HG03064 (cell line): ENCODE data around the gene DPM2.
A peak's percentile ranks its signal among the peaks of the same experiment; 100 is the strongest.

Experiments used
- ATAC-seq: cut with Tn5 transposase; IDR thresholded peaks from one replicate; pipeline ENCODE4 v1.9.1; 2021; ENCODE audit warnings: low read depth; ENCODE audit not compliant: unreplicated experiment

DPM2 gene

DNA sequence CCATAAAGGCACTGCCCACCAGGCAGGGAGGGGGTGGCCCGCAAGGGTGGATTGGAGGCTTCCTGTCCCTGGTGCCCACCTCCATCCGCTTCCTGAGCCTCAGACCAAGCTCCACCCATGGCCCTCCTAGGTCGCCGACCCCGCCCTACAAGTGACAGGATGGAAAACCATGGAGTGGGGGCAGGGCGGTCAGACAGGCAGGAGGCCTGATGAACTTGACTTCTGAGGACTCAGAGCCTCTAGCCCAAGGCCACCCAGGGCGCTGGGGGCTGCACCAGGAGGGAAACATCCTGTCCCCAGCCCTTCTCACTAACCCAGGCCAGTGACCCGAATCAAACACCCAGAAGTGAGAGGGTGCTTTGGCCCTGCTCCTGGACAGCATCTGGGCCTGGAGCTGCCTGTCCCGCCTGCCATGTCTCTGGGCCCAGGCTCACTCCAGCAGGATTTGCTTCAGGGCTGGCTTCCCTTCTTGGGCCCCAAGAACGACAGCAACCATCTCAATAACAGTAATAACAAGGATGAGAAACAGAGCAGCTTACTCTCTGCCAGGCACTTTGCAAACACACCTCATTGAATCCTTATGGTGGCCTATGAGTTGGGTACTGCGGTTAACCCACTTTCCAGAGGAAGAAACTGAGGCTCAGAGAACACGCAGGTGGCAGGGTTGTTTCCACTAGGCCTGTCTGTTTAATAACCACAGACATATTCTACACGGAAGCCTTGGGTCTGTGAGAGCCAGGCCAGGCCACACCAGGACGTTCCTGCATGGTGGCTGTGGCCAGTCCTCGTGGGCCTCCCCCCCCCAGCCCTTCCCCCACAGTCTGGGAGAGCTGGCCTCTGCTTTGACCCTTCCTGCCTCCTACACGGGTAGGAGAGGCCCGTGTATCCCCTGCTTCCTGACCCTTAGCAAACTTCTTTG is 33.8 kb downstream of the DPM2 start:
- no peak for ATAC-seq

DNA sequence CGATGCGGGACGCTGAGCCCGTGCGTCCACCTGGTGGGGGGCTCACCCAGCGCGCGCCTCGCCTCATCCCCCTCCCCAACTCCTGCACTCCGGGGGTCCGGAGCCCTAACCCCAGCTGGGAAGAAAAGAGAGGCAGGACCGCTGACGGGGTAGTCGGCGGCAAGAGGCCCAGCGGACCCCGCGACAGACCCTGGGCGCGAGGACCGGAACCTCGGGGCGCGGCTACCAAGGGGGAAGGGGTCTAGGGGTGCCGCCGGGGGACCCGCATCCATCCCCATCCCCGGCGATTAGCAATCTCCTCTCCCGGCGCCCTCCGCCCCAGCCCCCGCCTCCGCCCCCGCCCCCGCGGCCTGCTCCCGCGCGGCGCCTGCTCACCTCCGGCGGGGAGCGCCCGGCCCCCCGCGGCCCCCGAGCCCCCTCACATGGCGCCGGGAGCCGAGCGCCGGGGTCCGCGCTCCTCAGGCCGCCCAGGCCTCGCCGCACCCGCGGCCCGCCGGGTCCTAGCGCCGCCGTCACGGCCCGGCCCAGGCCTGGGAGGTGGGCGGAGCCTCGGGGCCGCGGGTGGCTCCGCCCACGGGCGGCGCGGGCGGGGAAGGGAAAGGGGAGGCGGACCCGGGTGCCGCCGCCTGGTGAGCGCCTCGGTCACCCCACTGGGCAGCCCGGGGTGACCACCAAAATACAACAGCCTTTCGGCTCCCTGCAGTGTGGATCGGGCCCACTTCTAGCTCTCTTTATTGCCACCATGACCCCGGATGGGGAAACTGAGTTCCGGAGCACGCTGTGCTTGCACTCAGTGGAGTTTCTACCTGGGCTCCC is 38.3 kb downstream of the DPM2 start, which contains the start of gene ST6GALNAC6:
Gene ST6GALNAC6, minus strand, starts transcription at position 476 of the 816 bp plus-strand sequence. CDS start 1,622 bp downstream, outside the sequence.
- peak; percentile 39 for ATAC-seq

GRCh38 chr9:127898433-127899127 is 39.1 kb downstream of the DPM2 start:
- no peak for ATAC-seq

DNA sequence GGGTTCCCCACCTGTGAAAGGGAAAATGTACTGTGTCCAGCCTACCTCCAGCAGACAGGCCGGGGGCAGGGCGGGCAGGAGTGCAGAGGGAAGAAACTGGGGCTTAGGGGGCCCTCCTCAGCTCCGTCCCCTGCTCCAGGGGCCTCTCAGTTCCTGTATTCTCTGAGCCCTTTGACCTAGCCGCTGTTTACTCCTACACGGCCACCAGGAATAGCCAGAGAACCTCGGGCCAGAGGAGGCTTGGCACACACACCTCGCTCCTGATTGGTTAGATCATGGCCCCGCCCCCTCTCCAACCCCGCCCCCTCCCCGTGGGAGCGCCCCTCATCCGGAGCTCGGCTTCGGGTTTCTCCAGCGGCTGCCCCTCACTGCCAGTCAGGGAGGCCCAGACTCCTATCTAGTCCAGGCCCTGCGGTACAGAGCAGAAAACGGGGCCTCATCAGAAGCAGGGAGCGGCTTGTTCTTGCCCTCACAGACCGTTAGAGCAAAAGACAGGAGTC is 40.4 kb downstream of the DPM2 start:
- no peak for ATAC-seq

DNA sequence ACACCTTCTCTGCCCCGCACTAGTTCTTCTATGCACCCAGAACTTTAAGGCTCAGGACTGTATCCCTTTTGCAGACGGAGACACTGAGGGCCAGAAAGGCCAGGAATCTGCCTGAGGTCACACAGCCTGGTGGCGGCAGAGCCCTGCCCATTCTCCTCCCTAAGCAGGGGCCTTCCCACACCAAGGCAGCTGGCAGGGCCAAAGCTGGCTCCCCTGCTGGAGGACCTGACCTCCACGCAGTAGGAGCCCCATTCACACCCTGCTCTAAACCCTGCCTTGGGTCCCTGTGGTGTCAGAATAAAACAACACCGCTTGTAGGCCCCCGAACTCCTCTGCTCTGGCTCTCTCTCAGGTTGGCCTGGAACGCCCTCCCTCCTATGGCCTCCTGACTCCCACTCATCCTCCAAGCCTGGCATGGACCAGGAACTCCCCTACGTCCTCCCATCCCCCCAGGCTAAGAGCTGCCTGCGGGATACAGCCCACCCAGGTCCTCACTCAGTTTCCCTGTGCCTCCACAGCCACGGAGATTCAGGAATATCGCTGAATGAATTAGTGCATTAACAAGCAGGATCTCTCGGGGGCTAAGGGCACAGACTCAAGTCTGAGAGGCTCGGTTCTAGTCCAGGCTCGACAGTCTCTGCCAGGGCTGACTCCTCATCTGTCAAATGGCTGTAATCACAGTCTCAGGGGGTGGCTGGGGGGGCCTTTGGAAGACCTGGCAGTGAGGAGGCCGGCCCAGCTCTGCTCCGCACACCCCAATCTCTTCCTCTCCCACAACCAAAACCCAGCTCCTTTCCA is 41.1 kb downstream of the DPM2 start:
- no peak for ATAC-seq

GRCh38 chr9:127895811-127896210 is 41.8 kb downstream of the DPM2 start:
- ATAC-seq = no peak

- ATAC-seq = no peak
These were observed 44.3 kb downstream of the DPM2 start for GRCh38 chr9:127893392-127893791.

GRCh38 chr9:127892831-127893230 is 44.8 kb downstream of the DPM2 start:
- no peak for ATAC-seq

DNA sequence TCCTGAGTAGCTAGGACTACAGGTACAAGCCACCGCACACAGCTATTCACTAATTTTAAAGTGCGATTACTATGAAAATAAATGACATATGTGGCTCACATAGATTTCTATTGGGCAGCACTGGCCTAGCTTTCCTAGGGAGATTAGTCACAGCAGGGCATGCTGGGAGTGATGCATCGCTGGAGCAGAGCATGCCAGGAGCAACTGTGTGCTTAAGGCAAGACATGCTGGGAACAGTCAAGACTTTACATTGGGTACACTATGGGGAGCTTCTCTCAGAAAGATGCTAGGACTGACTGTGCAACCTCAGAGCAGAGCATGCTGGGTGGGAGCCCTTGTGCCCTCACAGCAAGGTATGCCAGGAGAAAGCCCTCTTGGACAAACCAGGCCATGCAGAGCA is 47.6 kb downstream of the DPM2 start:
- no peak for ATAC-seq

DNA sequence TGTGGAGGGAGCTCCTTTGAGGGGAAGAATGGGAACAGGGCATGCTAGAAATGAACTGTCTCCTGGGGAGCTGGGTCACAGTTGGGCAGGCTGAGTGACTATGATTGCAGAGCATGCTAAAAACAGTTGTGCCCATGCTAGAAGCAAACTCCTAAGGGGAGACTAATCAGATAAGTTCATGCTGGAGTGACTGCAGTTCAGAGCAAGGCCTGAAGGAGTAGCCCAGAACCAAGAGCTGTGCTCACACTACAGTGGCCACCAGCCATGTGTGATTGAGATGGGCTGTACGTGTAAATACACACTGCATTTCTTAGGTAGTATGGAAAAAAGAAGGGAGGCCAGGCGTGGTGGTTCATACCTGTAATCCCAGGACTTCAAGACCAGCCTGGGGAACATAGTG is 49.9 kb downstream of the DPM2 start:
- no peak for ATAC-seq

- ATAC-seq = no peak
These were observed 51.2 kb downstream of the DPM2 start for GRCh38 chr9:127886401-127886972.

DNA sequence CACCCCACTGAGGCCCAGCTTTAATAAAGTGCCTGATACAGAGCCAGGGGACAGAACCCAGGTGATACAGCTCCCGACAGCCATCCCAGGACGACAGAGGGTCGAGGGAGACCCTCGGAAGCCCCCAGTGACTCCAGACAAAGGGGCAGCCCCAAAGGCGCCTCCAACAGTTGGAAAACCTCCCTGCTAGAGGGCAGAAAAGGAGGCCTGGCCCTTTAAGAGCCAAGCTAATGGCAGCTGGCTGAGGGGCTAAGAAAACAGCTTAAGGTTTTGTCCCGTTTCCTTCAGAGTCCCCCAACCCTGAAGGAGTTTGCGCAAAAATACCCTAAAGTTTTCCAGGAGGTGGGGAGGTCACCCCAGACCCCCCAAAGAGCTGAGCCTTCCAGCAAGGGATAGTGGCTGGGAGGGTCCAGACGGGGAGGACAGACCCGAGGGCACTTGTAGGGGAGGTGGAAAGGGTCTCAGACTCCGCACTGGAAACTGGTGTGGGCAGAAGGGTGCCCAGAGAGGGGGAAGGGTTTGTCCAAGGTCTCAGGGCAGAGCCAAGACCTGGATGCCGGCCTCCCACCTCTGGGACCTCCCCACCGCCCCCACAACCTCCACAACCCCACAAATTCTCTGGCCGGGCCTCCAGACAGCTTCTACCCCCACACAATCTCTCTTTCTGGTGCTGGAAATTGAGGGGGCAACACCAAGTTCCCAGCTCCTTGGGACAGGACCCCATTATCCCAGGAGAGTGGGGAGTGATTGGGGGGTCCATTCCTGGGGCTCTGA is 52.0 kb downstream of the DPM2 start:
- no peak for ATAC-seq
